Peyer's patch (tissue), 4 donors: ENCODE results near the gene POU2F3.

Experiments
- CTCF ChIP-seq, 6 experiments: fragments of 450-650 bp in 4 of 6; fragments of 200-600 bp in 2 of 6; sonication (generic) in 1 of 6; IDR thresholded peaks; one replicate each; pipeline ENCODE4 v1.5.1; 2017 to 2019; ENCODE audit warnings: antibody characterized with exemption in 6 of 6, mild to moderate bottlenecking in 3 of 6, moderate library complexity in 1 of 6
- POLR2A ChIP-seq, 2 donors: fragments of 450-650 bp; IDR thresholded peaks; one replicate each; pipeline ENCODE4 v1.5.1; 2017; ENCODE audit warnings: antibody characterized with exemption in 2 of 2, mild to moderate bottlenecking in 2 of 2, moderate library complexity in 2 of 2

DNA sequence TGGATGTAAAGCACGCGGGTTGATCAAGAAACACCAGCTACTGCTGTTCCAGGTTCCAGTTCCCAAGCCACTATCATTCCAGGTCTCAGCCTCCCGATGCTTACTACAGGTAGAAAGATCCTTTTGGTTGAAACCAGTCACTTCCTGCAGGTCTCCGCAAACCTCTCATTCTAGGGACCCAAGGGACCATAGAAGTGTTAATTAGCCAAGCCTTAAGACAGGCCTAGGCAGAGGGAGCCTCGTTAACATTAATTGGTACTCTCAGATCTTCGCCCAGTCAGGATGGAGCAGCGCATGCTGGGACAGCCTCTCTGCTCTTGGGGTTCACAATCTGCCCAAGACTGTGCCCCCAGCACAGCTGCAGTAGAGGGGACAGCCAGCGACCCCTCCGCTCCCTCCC lies 40.3 kb upstream of the POU2F3 start:
- TF ChIP-seq POLR2A (IDR thresholded peaks at IDR 0.05) (no peak), CTCF (IDR thresholded peaks at IDR 0.05) (no peak)
